GM12878 (cell line): ENCODE measurements around the gene CD84. TPM values are rescaled to one million over a fixed set of nuclear protein-coding genes. Genes with fewer than 3 reads are reported as not detected.

ENCODE experiments used
- ATAC-seq: fragments of 200-7000 bp; cut with Tn5 transposase; 3 replicates; pipeline ENCODE4 v1.9.1; 2020; ENCODE audit warnings: mild to moderate bottlenecking, moderate library complexity
- BruUV-seq: library from RNA; stranded (reverse); fragments of 400-500 nt; replicated peaks from 2 replicates; lab custom pipeline; 2021; lab: Mats Ljungman, UMichigan
- CTCF ChIA-PET: fragments of 300-600 bp; sonication (Branson Sonifier 250); formaldehyde crosslinking; extraction: SDS; loops from one replicate; lab custom pipeline; 2021; ENCODE audit warnings: inconsistent platforms; lab: Yijun Ruan, JAX
- POLR2A ChIA-PET: fragments of 350-600 bp; formaldehyde crosslinking; extraction: SDS; loops from one replicate; lab custom pipeline; 2021; ENCODE audit warnings: inconsistent platforms; lab: Charles Lee
- RAD21 ChIA-PET: fragments of 300-600 bp; sonication (Branson Sonifier 250); formaldehyde crosslinking; loops from one replicate; lab custom pipeline; 2023; ENCODE audit warnings: antibody characterized with exemption; ENCODE audit not compliant: unreplicated experiment; lab: Charles Lee
- SMC1A ChIA-PET: fragments of 300-600 bp; sonication (Branson Sonifier 250); formaldehyde crosslinking; loops from one replicate; lab custom pipeline; 2023; ENCODE audit not compliant: unreplicated experiment, uncharacterized antibody; lab: Charles Lee
- DNase-seq: peaks from one replicate; pipeline ENCODE4 v3.0.0-alpha.2; 2011; ENCODE audit warnings: low read depth, low spot score
- FAIRE-seq: peaks from 3 replicates; lab custom pipeline; 2011; peaks lifted over from hg19 to GRCh38; lab: Jason Lieb, UNC
- H2AFZ ChIP-seq: 2 replicates; pipeline ENCODE4 v1.6.0; 2011; ENCODE audit warnings: low read depth, low read length, control low read depth; ENCODE audit not compliant: control insufficient read depth
- H3K27ac ChIP-seq: 2 replicates; pipeline ENCODE4 v1.5.1; 2011; ENCODE audit warnings: control low read depth; ENCODE audit not compliant: control insufficient read depth, insufficient read depth
- H3K27me3 ChIP-seq, 2 experiments: replicated peaks in 1 of 2; 2 replicates each; pipeline versions ENCODE4 v1.6.0 to v1.6.1; 2011; ENCODE audit warnings: low read length in 1 of 2; ENCODE audit not compliant: control insufficient read depth in 2 of 2, insufficient read depth in 2 of 2
- H3K36me3 ChIP-seq, 2 experiments: 2 replicates each; pipeline ENCODE4 v1.5.1; 2011; ENCODE audit warnings: low read length in 1 of 2; ENCODE audit not compliant: control insufficient read depth in 2 of 2, insufficient read depth in 2 of 2
- H3K4me1 ChIP-seq: 2 replicates; pipeline ENCODE4 v1.6.1; 2011; ENCODE audit warnings: mild to moderate bottlenecking, low read length, moderate library complexity, mixed read lengths; ENCODE audit not compliant: control insufficient read depth, insufficient read depth
- H3K4me2 ChIP-seq: 2 replicates; pipeline ENCODE4 v1.6.0; 2011; ENCODE audit warnings: control low read depth; ENCODE audit not compliant: control insufficient read depth, insufficient read depth
- H3K4me3 ChIP-seq: fragments of 200-600 bp; sonication (generic); 2 replicates; pipeline ENCODE4 v1.5.1; 2016
- H3K79me2 ChIP-seq: 2 replicates; pipeline ENCODE4 v1.6.0; 2011; ENCODE audit warnings: low read length; ENCODE audit not compliant: control insufficient read depth, insufficient read depth
- H3K9ac ChIP-seq: 2 replicates; pipeline ENCODE4 v1.8.0; 2011; ENCODE audit warnings: low read length, control low read depth, mixed read lengths; ENCODE audit not compliant: control insufficient read depth, insufficient read depth
- H3K9me3 ChIP-seq: replicated peaks from 3 replicates; pipeline ENCODE4 v1.5.1; 2011; ENCODE audit warnings: mild to moderate bottlenecking, low read length; ENCODE audit not compliant: control insufficient read depth, insufficient read depth
- H4K20me1 ChIP-seq: 2 replicates; pipeline ENCODE4 v1.6.0; 2011; ENCODE audit not compliant: control insufficient read depth, insufficient read depth
- BCL3 ChIP-seq: IDR thresholded peaks from 2 replicates; pipeline ENCODE4 v1.6.1; 2011; ENCODE audit warnings: borderline replicate concordance, low read depth, mild to moderate bottlenecking, moderate library complexity, low read length; ENCODE audit not compliant: insufficient read depth, poor library complexity, severe bottlenecking
- BHLHE40 ChIP-seq, 2 experiments: fragments of 450-650 bp in 1 of 2; IDR thresholded peaks; 2 replicates each; pipeline ENCODE4 v1.6.1; 2011 to 2017; ENCODE audit warnings: low read depth in 2 of 2, borderline replicate concordance in 1 of 2, improper control_type of control experiment in 1 of 2, low read length in 1 of 2, mild to moderate bottlenecking in 1 of 2
- CTCF ChIP-seq, 3 experiments: IDR thresholded peaks in 2 of 3; conservative IDR thresholded peaks in 1 of 3; 2 replicates each; pipeline ENCODE4 v1.5.1; 2011; ENCODE audit warnings: low read depth in 3 of 3, low read length in 3 of 3, mild to moderate bottlenecking in 3 of 3, control low read depth in 2 of 3, moderate library complexity in 2 of 3, inconsistent platforms in 1 of 3, mixed read lengths in 1 of 3; ENCODE audit not compliant: control insufficient read depth in 2 of 3, insufficient read depth in 1 of 3; ENCODE audit errors: extremely low read depth in 1 of 3
- ETV6 ChIP-seq, 2 experiments: fragments of 450-650 bp in 1 of 2; IDR thresholded peaks in 1 of 2; conservative IDR thresholded peaks in 1 of 2; 2 replicates each; pipeline ENCODE4 v1.6.1; 2014; ENCODE audit warnings: antibody characterized with exemption in 1 of 2, borderline replicate concordance in 1 of 2, low read depth in 1 of 2, mild to moderate bottlenecking in 1 of 2, moderate library complexity in 1 of 2
- IKZF2 ChIP-seq, 2 experiments: fragments of 450-650 bp; IDR thresholded peaks; 2 replicates each; pipeline ENCODE4 v1.6.1; 2017; ENCODE audit warnings: mild to moderate bottlenecking in 2 of 2, moderate library complexity in 2 of 2
- MXI1 ChIP-seq: fragments of 150-350 bp; IDR thresholded peaks from 2 replicates; pipeline ENCODE4 v1.6.1; 2011; ENCODE audit warnings: low read depth, mild to moderate bottlenecking, inconsistent platforms, low read length, improper control_type of control experiment
- NFIC ChIP-seq: IDR thresholded peaks from 2 replicates; pipeline ENCODE4 v1.6.1; 2012; ENCODE audit warnings: low read depth, mild to moderate bottlenecking, inconsistent platforms, low read length, moderate library complexity
- NKRF ChIP-seq: fragments of 450-650 bp; conservative IDR thresholded peaks from 2 replicates; pipeline ENCODE4 v1.6.1; 2017; ENCODE audit warnings: mild to moderate bottlenecking, moderate library complexity
- NR2F1 ChIP-seq: fragments of 450-650 bp; conservative IDR thresholded peaks from 2 replicates; pipeline ENCODE4 v1.6.1; 2017; ENCODE audit warnings: mild to moderate bottlenecking
- POLR2AphosphoS2 ChIP-seq: IDR thresholded peaks from 2 replicates; pipeline ENCODE4 v1.6.1; 2011; ENCODE audit warnings: low read depth, mild to moderate bottlenecking, low read length, improper control_type of control experiment, moderate library complexity
- RAD21 ChIP-seq: IDR thresholded peaks from 2 replicates; pipeline ENCODE4 v1.6.1; 2011; ENCODE audit warnings: mild to moderate bottlenecking, low read depth, low read length, moderate library complexity; ENCODE audit not compliant: insufficient read depth
- TCF3 ChIP-seq: IDR thresholded peaks from 2 replicates; pipeline ENCODE4 v1.6.1; 2012; ENCODE audit warnings: low read depth, mild to moderate bottlenecking, low read length, borderline replicate concordance; ENCODE audit not compliant: insufficient read depth
- WGBS: methylation state at CpG from one replicate; pipeline ENCODE4 v1.1.6; 2016; ENCODE audit warnings: low lambda C conversion rate; ENCODE audit not compliant: insufficient replicate concordance, insufficient coverage; ENCODE audit errors: missing lambda C conversion rate; 5-methylcytosine and 5-hydroxymethylcytosine counted together
- in situ Hi-C: fragments of 300-500 bp; cut with MboI; formaldehyde crosslinking; loops from 9 replicates; pipeline ENCODE4 v1.14.3; 2018; ENCODE audit warnings: mixed read lengths
- intact Hi-C: fragments of 100-400 bp; cut with micrococcal nuclease; formaldehyde crosslinking; loops from one replicate; pipeline ENCODE4 v1.14.2; 2022; ENCODE audit not compliant: unreplicated experiment
- polyA plus RNA-seq, 11 experiments: library from polyadenylated mRNA; depleted of rRNA in 4 of 11; unstranded in 6 of 11; stranded (reverse) in 5 of 11; fragments of >200 nt; fragmentation: Nextera tagmentation in 4 of 11; fragmentation: Illumina TruSeq in 1 of 11; extraction: Ambion mirVana in 4 of 11; extraction: Trizol in 1 of 11; gene quantifications; 1 replicate in 1 of 11; 2 replicates in 10 of 11; pipeline versions ENCODE4 v1.2.1 to v1.2.3, GENCODE V29; 2011 to 2016; ENCODE audit warnings: inconsistent platforms in 2 of 11, missing spikeins in 2 of 11, low read depth in 1 of 11
- total RNA-seq, 4 experiments: library from RNA; depleted of rRNA in 3 of 4; stranded (reverse); fragments of >200 nt in 3 of 4; fragmentation: Illumina TruSeq in 1 of 4; extraction: Trizol in 1 of 4; gene quantifications; 2 replicates each; pipeline versions ENCODE4 v1.2.1 to v1.2.3, GENCODE V29; 2013 to 2021

The CD84 gene
- total and polyA plus RNA-seq, 10 of the 15 experiments (the other 5 are each of a cell fraction or from before 2014, with no cell fraction given) = 3.4 to 20.3 (median 11.7) TPM

- H3K36me3 ChIP-seq = peaks cover 0 to 5% of the 10 kb centered on the region in 2 experiments; a peak in 1 of 4 replicates
- WGBS = 2% methylated on average over 5 of the region's 5 CpGs
- H3K4me1 ChIP-seq = no peaks in the 10 kb centered on the region
- H3K9ac ChIP-seq = peak overlapping the region; percentile 82
- ChIA-PET RAD21 (interaction anchor here (0.9 to 2.1 kb wide), 5 partner anchors 20 to 73 kb away, joined by 3 to 11 read pairs (median 4); no protein-coding TSS in a partner anchor), SMC1A (interaction anchor here (0.8 to 1.4 kb wide), 8 partner anchors 21 to 91 kb away, joined by 3 to 7 read pairs (median 4); no protein-coding TSS in a partner anchor), POLR2A (interaction anchor here (1.0 to 1.1 kb wide), 3 partner anchors 21 to 89 kb away, joined by 3 to 5 read pairs (median 5); no protein-coding TSS in a partner anchor), CTCF (interaction anchor here (0.7 to 2.0 kb wide), 5 partner anchors 16 to 86 kb away, joined by 3 to 8 read pairs (median 3); no protein-coding TSS in a partner anchor)
- peaks cover 84% of the 10 kb centered on the region for H3K79me2 ChIP-seq
- peak overlapping the region; percentile 3 for H2AFZ ChIP-seq
- H3K4me2 ChIP-seq = peak overlapping the region; percentile 67
- in situ Hi-C loops (no loop called here), intact Hi-C loops (loop anchor here (1.0 to 5.0 kb wide), 4 partner anchors 29 to 91 kb away; no protein-coding TSS in a partner anchor)
- ATAC-seq (peak; percentile 70), FAIRE-seq (no peak), DNase-seq (peak; percentile 64)
- no TSS peak for BruUV-seq
- H4K20me1 ChIP-seq = no peaks in the 10 kb centered on the region
- peak overlapping the region; percentile 85 for H3K27ac ChIP-seq
- H3K9me3 ChIP-seq = no peaks in the 10 kb centered on the region; the same call in none of the 3 replicates
- no peaks in the 10 kb centered on the region for H3K27me3 ChIP-seq
- H3K4me3 ChIP-seq = peak overlapping the region; percentile 77
- TF ChIP-seq ETV6 (conservative IDR thresholded peaks at IDR 0.05 in 1 of 2, IDR thresholded peaks at IDR 0.05 in 1 of 2; ENCODE audit: borderline replicate concordance in 1 of 2, low read depth in 1 of 2) (peak in 1 of 2 experiments; percentile 48; a peak in 2 of 4 replicates), IKZF2 (IDR thresholded peaks at IDR 0.05) (peak in 1 of 2 experiments; percentile 30; a peak in 1 of 4 replicates), NKRF (0 out of 2 replicates have a peak, but pooled peaks have one; percentile 30), CTCF (IDR thresholded peaks at IDR 0.05 in 2 of 3, conservative IDR thresholded peaks at IDR 0.05 in 1 of 3; ENCODE audit: control insufficient read depth in 2 of 3, extremely low read depth in 1 of 3, insufficient read depth in 1 of 3, low read depth in 3 of 3, low read length in 3 of 3) (peak in 2 of 3 experiments; percentile 25 to 27; a peak in 2 of 6 replicates), BHLHE40 (IDR thresholded peaks at IDR 0.05; ENCODE audit: borderline replicate concordance in 1 of 2, low read depth in 2 of 2, low read length in 1 of 2) (peak; percentile 29 to 37; a peak in 3 of 4 replicates), NFIC (peak; percentile 70; the same call in 1 of the 2 replicates), NR2F1 (peak; percentile 71), RAD21 (peak; percentile 16; the same call in 1 of the 2 replicates), TCF3 (0 out of 2 replicates have a peak, but pooled peaks have one; percentile 28), POLR2AphosphoS2 (no peak; the same call in 1 of the 2 replicates), MXI1 (peak; percentile 40), BCL3 (peak; percentile 26)
Observed at GRCh38 chr1:160519642-160520435, 59.5 kb downstream of the CD84 start.
